ENCODE data around the gene NAXE. TPM values are rescaled to one million over a fixed set of nuclear protein-coding genes. Genes with fewer than 3 reads are reported as not detected.

NAXE gene
- total and polyA plus RNA-seq, 2 of the 13 experiments (the other 11 are each of a cell fraction or from before 2014, with no cell fraction given) = 39.4 to 59.4 TPM

DNA sequence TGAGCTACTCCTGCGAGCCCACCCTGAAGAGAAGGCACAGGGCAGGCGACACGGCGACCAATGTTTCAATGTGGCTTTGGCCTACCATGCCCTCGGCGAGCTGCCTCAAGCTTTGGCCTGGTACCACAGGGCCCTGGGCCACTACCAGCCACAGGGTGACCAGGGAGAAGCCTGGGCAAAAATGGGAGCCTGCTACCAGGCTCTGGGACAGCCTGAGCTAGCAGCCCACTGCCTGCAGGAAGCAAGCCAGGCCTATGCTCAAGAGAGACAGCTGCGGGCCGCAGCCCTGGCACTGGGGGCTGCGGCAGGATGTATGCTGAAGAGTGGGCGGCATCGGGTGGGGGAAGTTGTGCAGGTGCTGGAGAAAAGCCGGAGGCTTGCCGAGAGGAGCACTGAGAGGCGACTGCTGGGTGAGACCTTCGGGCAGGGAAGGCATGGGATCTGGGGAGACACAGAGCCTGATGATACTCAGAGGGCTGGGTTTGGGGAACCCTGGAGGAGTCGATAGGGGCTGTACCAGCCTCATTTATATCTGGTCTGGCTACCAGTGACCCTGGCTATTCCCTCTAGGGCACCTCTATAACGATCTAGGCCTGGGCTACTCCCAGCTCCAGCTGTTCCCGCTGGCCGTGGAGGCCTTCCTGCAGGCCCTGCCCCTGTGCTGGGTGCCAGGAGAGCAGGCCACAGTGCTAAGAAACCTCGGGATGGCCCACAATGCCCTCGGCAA is 9.8 kb upstream of the NAXE start (continued):
- TF ChIP-seq, protein P1, sequence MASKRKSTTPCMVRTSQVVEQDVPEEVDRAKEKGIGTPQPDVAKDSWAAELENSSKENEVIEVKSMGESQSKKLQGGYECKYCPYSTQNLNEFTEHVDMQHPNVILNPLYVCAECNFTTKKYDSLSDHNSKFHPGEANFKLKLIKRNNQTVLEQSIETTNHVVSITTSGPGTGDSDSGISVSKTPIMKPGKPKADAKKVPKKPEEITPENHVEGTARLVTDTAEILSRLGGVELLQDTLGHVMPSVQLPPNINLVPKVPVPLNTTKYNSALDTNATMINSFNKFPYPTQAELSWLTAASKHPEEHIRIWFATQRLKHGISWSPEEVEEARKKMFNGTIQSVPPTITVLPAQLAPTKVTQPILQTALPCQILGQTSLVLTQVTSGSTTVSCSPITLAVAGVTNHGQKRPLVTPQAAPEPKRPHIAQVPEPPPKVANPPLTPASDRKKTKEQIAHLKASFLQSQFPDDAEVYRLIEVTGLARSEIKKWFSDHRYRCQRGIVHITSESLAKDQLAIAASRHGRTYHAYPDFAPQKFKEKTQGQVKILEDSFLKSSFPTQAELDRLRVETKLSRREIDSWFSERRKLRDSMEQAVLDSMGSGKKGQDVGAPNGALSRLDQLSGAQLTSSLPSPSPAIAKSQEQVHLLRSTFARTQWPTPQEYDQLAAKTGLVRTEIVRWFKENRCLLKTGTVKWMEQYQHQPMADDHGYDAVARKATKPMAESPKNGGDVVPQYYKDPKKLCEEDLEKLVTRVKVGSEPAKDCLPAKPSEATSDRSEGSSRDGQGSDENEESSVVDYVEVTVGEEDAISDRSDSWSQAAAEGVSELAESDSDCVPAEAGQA (IDR thresholded peaks at IDR 0.05; ENCODE audit: low read depth) = no peak
- TF ChIP-seq, protein P1 (CRISPR knock-in tag; IDR thresholded peaks at IDR 0.05; ENCODE audit: borderline replicate concordance) = no peak
- peak; percentile 15; the same call in 1 of the 2 replicates for TF ChIP-seq SPEN (CRISPR knock-in tag; IDR thresholded peaks at IDR 0.05; ENCODE audit: low read depth)
- TF ChIP-seq, protein P2, sequence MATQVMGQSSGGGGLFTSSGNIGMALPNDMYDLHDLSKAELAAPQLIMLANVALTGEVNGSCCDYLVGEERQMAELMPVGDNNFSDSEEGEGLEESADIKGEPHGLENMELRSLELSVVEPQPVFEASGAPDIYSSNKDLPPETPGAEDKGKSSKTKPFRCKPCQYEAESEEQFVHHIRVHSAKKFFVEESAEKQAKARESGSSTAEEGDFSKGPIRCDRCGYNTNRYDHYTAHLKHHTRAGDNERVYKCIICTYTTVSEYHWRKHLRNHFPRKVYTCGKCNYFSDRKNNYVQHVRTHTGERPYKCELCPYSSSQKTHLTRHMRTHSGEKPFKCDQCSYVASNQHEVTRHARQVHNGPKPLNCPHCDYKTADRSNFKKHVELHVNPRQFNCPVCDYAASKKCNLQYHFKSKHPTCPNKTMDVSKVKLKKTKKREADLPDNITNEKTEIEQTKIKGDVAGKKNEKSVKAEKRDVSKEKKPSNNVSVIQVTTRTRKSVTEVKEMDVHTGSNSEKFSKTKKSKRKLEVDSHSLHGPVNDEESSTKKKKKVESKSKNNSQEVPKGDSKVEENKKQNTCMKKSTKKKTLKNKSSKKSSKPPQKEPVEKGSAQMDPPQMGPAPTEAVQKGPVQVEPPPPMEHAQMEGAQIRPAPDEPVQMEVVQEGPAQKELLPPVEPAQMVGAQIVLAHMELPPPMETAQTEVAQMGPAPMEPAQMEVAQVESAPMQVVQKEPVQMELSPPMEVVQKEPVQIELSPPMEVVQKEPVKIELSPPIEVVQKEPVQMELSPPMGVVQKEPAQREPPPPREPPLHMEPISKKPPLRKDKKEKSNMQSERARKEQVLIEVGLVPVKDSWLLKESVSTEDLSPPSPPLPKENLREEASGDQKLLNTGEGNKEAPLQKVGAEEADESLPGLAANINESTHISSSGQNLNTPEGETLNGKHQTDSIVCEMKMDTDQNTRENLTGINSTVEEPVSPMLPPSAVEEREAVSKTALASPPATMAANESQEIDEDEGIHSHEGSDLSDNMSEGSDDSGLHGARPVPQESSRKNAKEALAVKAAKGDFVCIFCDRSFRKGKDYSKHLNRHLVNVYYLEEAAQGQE (IDR thresholded peaks at IDR 0.05; ENCODE audit: borderline replicate concordance in 1 of 2, low read depth in 1 of 2, low read length in 2 of 2) = no peak
- no peak for TF ChIP-seq JDP2 (CRISPR knock-in tag; IDR thresholded peaks at IDR 0.05; ENCODE audit: borderline replicate concordance)
- no peak for TF ChIP-seq HCFC1 (IDR thresholded peaks at IDR 0.05; ENCODE audit: low read depth, low read length)
- TF ChIP-seq ELF1 (CRISPR knock-in tag; IDR thresholded peaks at IDR 0.05) = no peak
- peak; percentile 44 for TF ChIP-seq PHF8 (CRISPR knock-in tag; IDR thresholded peaks at IDR 0.05)
- peak; percentile 95 for TF ChIP-seq ZFX (CRISPR knock-in tag; IDR thresholded peaks at IDR 0.05; ENCODE audit: low read depth)
- TF ChIP-seq, protein P3, sequence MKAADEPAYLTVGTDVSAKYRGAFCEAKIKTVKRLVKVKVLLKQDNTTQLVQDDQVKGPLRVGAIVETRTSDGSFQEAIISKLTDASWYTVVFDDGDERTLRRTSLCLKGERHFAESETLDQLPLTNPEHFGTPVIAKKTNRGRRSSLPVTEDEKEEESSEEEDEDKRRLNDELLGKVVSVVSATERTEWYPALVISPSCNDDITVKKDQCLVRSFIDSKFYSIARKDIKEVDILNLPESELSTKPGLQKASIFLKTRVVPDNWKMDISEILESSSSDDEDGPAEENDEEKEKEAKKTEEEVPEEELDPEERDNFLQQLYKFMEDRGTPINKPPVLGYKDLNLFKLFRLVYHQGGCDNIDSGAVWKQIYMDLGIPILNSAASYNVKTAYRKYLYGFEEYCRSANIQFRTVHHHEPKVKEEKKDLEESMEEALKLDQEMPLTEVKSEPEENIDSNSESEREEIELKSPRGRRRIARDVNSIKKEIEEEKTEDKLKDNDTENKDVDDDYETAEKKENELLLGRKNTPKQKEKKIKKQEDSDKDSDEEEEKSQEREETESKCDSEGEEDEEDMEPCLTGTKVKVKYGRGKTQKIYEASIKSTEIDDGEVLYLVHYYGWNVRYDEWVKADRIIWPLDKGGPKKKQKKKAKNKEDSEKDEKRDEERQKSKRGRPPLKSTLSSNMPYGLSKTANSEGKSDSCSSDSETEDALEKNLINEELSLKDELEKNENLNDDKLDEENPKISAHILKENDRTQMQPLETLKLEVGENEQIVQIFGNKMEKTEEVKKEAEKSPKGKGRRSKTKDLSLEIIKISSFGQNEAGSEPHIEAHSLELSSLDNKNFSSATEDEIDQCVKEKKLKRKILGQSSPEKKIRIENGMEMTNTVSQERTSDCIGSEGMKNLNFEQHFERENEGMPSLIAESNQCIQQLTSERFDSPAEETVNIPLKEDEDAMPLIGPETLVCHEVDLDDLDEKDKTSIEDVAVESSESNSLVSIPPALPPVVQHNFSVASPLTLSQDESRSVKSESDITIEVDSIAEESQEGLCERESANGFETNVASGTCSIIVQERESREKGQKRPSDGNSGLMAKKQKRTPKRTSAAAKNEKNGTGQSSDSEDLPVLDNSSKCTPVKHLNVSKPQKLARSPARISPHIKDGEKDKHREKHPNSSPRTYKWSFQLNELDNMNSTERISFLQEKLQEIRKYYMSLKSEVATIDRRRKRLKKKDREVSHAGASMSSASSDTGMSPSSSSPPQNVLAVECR (CRISPR knock-in tag; IDR thresholded peaks at IDR 0.05; ENCODE audit: borderline replicate concordance) = 0 out of 2 replicates have a peak, but pooled peaks have one; percentile 28
- TF ChIP-seq, protein P4, sequence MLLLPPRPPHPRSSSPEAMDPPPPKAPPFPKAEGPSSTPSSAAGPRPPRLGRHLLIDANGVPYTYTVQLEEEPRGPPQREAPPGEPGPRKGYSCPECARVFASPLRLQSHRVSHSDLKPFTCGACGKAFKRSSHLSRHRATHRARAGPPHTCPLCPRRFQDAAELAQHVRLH (CRISPR knock-in tag; IDR thresholded peaks at IDR 0.05; ENCODE audit: borderline replicate concordance, low read depth) = no peak
- TF ChIP-seq ZNF788 (CRISPR knock-in tag; IDR thresholded peaks at IDR 0.05; ENCODE audit: borderline replicate concordance) = no peak
- no peak for TF ChIP-seq FLYWCH1 (CRISPR knock-in tag; IDR thresholded peaks at IDR 0.05)
- no peak for TF ChIP-seq MBD4 (IDR thresholded peaks at IDR 0.05; ENCODE audit: borderline replicate concordance, low read length)
- TF ChIP-seq MIER3 (CRISPR knock-in tag; IDR thresholded peaks at IDR 0.05; ENCODE audit: borderline replicate concordance) = no peak

Measured in HepG2 (cell line).